DMS79 treated with DMSO at 0.1 percent for 48 hours (cell line): Measurements from ENCODE around the gene VTN.
"Not testable (repeated sequence)": the region's sequence is repeated elsewhere in the genome, so short reads cannot be mapped to it uniquely, and the experiment has no call there.

ENCODE experiments used
- DNase-seq: peaks from one replicate; lab custom pipeline; 2025; lab: John Stamatoyannopoulos, UW

Gene VTN

GRCh38 chr17:28342313-28342712, 27.8 kb downstream of the VTN start:
- no peak for DNase-seq

- DNase-seq, result no peak
Observed at GRCh38 chr17:28341516-28341915, 28.6 kb downstream of the VTN start.

- no peak for DNase-seq
Observed at GRCh38 chr17:28340374-28340773, 29.7 kb downstream of the VTN start.

- DNase-seq, result no peak
Observed at GRCh38 chr17:28339431-28339830, 30.7 kb downstream of the VTN start.

- DNase-seq, result not testable (repeated sequence)
Observed at GRCh38 chr17:28338769-28339212, 31.3 kb downstream of the VTN start.

- DNase-seq, result no peak
Observed at GRCh38 chr17:28338056-28338768, 31.9 kb downstream of the VTN start.

GRCh38 chr17:28335959-28336871, 33.9 kb downstream of the VTN start:
- peak; percentile 68 for DNase-seq

GRCh38 chr17:28335201-28335958, 34.7 kb downstream of the VTN start, which contains the start of the genes IFT20 and TNFAIP1:
Gene IFT20, minus strand, starts transcription at chr17:28335472. Its CDS starts 3,487 bp downstream, at chr17:28331985.
Gene TNFAIP1, plus strand, starts transcription at chr17:28335761. Its CDS starts 3,761 bp downstream, at chr17:28339522.
- DNase-seq, result peak; percentile 98

- no peak for DNase-seq
Observed at GRCh38 chr17:28334666-28335200, 35.4 kb downstream of the VTN start.

GRCh38 chr17:28334171-28334570, 35.9 kb downstream of the VTN start:
- no peak for DNase-seq

- DNase-seq, result no peak
Observed at GRCh38 chr17:28333083-28333746, 36.9 kb downstream of the VTN start.

GRCh38 chr17:28331891-28332420, 38.2 kb downstream of the VTN start:
- DNase-seq, result no peak

GRCh38 chr17:28330671-28331070, 39.4 kb downstream of the VTN start:
- no peak for DNase-seq

GRCh38 chr17:28328325-28328724, 41.8 kb downstream of the VTN start:
- no peak for DNase-seq

- DNase-seq, result no peak
Observed at GRCh38 chr17:28327709-28328108, 42.4 kb downstream of the VTN start.

- DNase-seq, result no peak
Observed at GRCh38 chr17:28327031-28327607, 43.0 kb downstream of the VTN start.

GRCh38 chr17:28326114-28326513, 44.0 kb downstream of the VTN start:
- DNase-seq, result no peak

- DNase-seq, result no peak
Observed at GRCh38 chr17:28325211-28325610, 44.9 kb downstream of the VTN start.

- no peak for DNase-seq
Observed at GRCh38 chr17:28324781-28325180, 45.3 kb downstream of the VTN start.

- no peak for DNase-seq
Observed at GRCh38 chr17:28324267-28324745, 45.8 kb downstream of the VTN start.
